Measurements from ENCODE around the gene DNAAF2.

The DNAAF2 gene

GRCh38 chr14:49653508-49653907 is 18.5 kb upstream of the DNAAF2 start:
- Histone ChIP-seq H3K4me3 (replicated peaks; ENCODE audit: insufficient read depth, low read length) (no peak overlapping the region), H3K27me3 (ENCODE audit: insufficient read depth, poor library complexity, severe bottlenecking) (no peaks in the 10 kb centered on the region), H3K27ac (replicated peaks) (no peak overlapping the region)
- TF ChIP-seq POLR2AphosphoS5 (IDR thresholded peaks at IDR 0.05; ENCODE audit: low read depth) (no peak), GABPA (IDR thresholded peaks at IDR 0.05; ENCODE audit: low read depth) (no peak), CTCF (IDR thresholded peaks at IDR 0.05; ENCODE audit: insufficient read depth, low read length) (no peak), SPI1 (IDR thresholded peaks at IDR 0.05; ENCODE audit: borderline replicate concordance, low read depth) (no peak), REST (IDR thresholded peaks at IDR 0.05; ENCODE audit: insufficient replicate concordance, low read depth) (no peak)
- DNase-seq (ENCODE audit: low read depth in 1 of 2, low spot score in 1 of 2) = no peak

GRCh38 chr14:49642163-49642562 is 7.1 kb upstream of the DNAAF2 start:
- Histone ChIP-seq H3K27ac (replicated peaks) (no peak overlapping the region), H3K4me3 (replicated peaks; ENCODE audit: insufficient read depth, low read length) (no peak overlapping the region), H3K27me3 (ENCODE audit: insufficient read depth, poor library complexity, severe bottlenecking) (no peaks in the 10 kb centered on the region)
- no peak for DNase-seq (ENCODE audit: low read depth in 1 of 2, low spot score in 1 of 2)
- TF ChIP-seq CTCF (IDR thresholded peaks at IDR 0.05; ENCODE audit: insufficient read depth, low read length) (no peak), GABPA (IDR thresholded peaks at IDR 0.05; ENCODE audit: low read depth) (no peak), REST (IDR thresholded peaks at IDR 0.05; ENCODE audit: insufficient replicate concordance, low read depth) (no peak), POLR2AphosphoS5 (IDR thresholded peaks at IDR 0.05; ENCODE audit: low read depth) (no peak), SPI1 (IDR thresholded peaks at IDR 0.05; ENCODE audit: borderline replicate concordance, low read depth) (no peak)

GRCh38 chr14:49641697-49642129 is 6.7 kb upstream of the DNAAF2 start:
- Histone ChIP-seq H3K4me3 (replicated peaks; ENCODE audit: insufficient read depth, low read length) (no peak overlapping the region), H3K27ac (replicated peaks) (no peak overlapping the region), H3K27me3 (ENCODE audit: insufficient read depth, poor library complexity, severe bottlenecking) (no peaks in the 10 kb centered on the region)
- TF ChIP-seq SPI1 (IDR thresholded peaks at IDR 0.05; ENCODE audit: borderline replicate concordance, low read depth) (no peak), CTCF (IDR thresholded peaks at IDR 0.05; ENCODE audit: insufficient read depth, low read length) (no peak), GABPA (IDR thresholded peaks at IDR 0.05; ENCODE audit: low read depth) (no peak), REST (IDR thresholded peaks at IDR 0.05; ENCODE audit: insufficient replicate concordance, low read depth) (no peak), POLR2AphosphoS5 (IDR thresholded peaks at IDR 0.05; ENCODE audit: low read depth) (no peak; the same call in 1 of the 2 replicates)
- no peak for DNase-seq (ENCODE audit: low read depth in 1 of 2, low spot score in 1 of 2)

All from HL-60 (cell line).